ENCODE data around the gene ATP1B1. TPM values are rescaled to one million over a fixed set of nuclear protein-coding genes. Genes with fewer than 3 reads are reported as not detected.

The ATP1B1 gene
- total and polyA plus RNA-seq, 2 of the 13 experiments (the other 11 are each of a cell fraction or from before 2014, with no cell fraction given) = 134 to 135 TPM

GRCh38 chr1:169091480-169091941 is 15.0 kb upstream of the ATP1B1 start:
- FAIRE-seq (no peak), ATAC-seq (no peak), DNase-seq (ENCODE audit: low spot score) (no peak)
- POLR2A ChIA-PET = interaction anchor here (0.9 kb wide), 1 partner anchor 16 kb away, joined by 3 read pairs; no protein-coding TSS in a partner anchor
- no peaks in the 10 kb centered on the region for H3K36me3 ChIP-seq (replicated peaks in 1 of 2; ENCODE audit: control insufficient read depth in 1 of 2, insufficient read depth in 2 of 2, low read length in 2 of 2)
- no peak overlapping the region for H2AFZ ChIP-seq (ENCODE audit: low read length)
- no peak overlapping the region for H3K9ac ChIP-seq (ENCODE audit: insufficient read depth, low read depth, low read length)
- intact Hi-C loops (cut with micrococcal nuclease; ENCODE audit: unreplicated experiment) (no loop called here), in situ Hi-C loops (cut with HindIII; ENCODE audit: extremely low pct_ligation_motif_present, low pct_unique_long_range_greater_than_20kb) (no loop called here)
- CTCF ChIA-PET (ENCODE audit: low intra/inter-chr PET ratio, low total read pairs) = no interaction called here
- WGBS (ENCODE audit: low lambda C conversion rate) = 76% methylated on average over 4 of the region's 4 CpGs
- BruUV-seq (replicated peaks) = no TSS peak
- H3K4me2 ChIP-seq (ENCODE audit: low read depth, low read length) = no peak overlapping the region
- H3K27me3 ChIP-seq (ENCODE audit: control insufficient read depth in 1 of 2, insufficient read depth in 2 of 2, low read length in 2 of 2) = no peaks in the 10 kb centered on the region; a peak in 1 of 5 replicates
- no peaks in the 10 kb centered on the region for H3K9me3 ChIP-seq (ENCODE audit: low read length)
- no peak overlapping the region for H3K27ac ChIP-seq (ENCODE audit: extremely low read length, insufficient read depth, low read length)
- TF ChIP-seq ZSCAN12 (CRISPR knock-in tag; IDR thresholded peaks at IDR 0.05) = no peak
- no peak for TF ChIP-seq ZNF10 (CRISPR knock-in tag; IDR thresholded peaks at IDR 0.05; ENCODE audit: borderline replicate concordance, low read depth)
- TF ChIP-seq ZNF749 (CRISPR knock-in tag; IDR thresholded peaks at IDR 0.05; ENCODE audit: borderline replicate concordance) = no peak
- TF ChIP-seq ZNF260 (CRISPR knock-in tag; IDR thresholded peaks at IDR 0.05; ENCODE audit: borderline replicate concordance, low read depth) = no peak
- no peak for TF ChIP-seq ZBTB3 (CRISPR knock-in tag; IDR thresholded peaks at IDR 0.05; ENCODE audit: borderline replicate concordance, low read depth)
- TF ChIP-seq GATAD2A (CRISPR knock-in tag; IDR thresholded peaks at IDR 0.05) = no peak
- TF ChIP-seq ATRX (CRISPR knock-in tag; IDR thresholded peaks at IDR 0.05; ENCODE audit: borderline replicate concordance) = no peak
- TF ChIP-seq ETV5 (CRISPR knock-in tag; IDR thresholded peaks at IDR 0.05; ENCODE audit: borderline replicate concordance) = no peak
- no peak for TF ChIP-seq GTF2F1 (IDR thresholded peaks at IDR 0.05; ENCODE audit: low read length)
- TF ChIP-seq EZH2 (conservative IDR thresholded peaks at IDR 0.05; ENCODE audit: low read depth, low read length) = no peak
- TF ChIP-seq ZFY (CRISPR knock-in tag; IDR thresholded peaks at IDR 0.05) = no peak
- no peak for TF ChIP-seq FOXM1 (CRISPR knock-in tag; IDR thresholded peaks at IDR 0.05)
- no peak overlapping the region for H3K4me3 ChIP-seq (replicated peaks in 1 of 3; ENCODE audit: insufficient read depth in 1 of 3, low read depth in 2 of 3, low read length in 3 of 3)
- H4K20me1 ChIP-seq (ENCODE audit: insufficient read depth, low read length) = no peaks in the 10 kb centered on the region
- peaks cover 37% of the 10 kb centered on the region for H3K4me1 ChIP-seq (ENCODE audit: insufficient read depth, low read length)
- H3K79me2 ChIP-seq (ENCODE audit: insufficient read depth, low read length) = no peaks in the 10 kb centered on the region
